GM18867 (cell line): Measurements from ENCODE around the gene LZTFL1.

ENCODE experiments used
- ATAC-seq: cut with Tn5 transposase; IDR thresholded peaks from one replicate; pipeline ENCODE4 v1.9.1; 2021; ENCODE audit warnings: mild to moderate bottlenecking, moderate library complexity; ENCODE audit not compliant: unreplicated experiment

LZTFL1 gene

GRCh38 chr3:45814322-45814721, 27.6 kb downstream of the LZTFL1 start:
- no peak for ATAC-seq

DNA sequence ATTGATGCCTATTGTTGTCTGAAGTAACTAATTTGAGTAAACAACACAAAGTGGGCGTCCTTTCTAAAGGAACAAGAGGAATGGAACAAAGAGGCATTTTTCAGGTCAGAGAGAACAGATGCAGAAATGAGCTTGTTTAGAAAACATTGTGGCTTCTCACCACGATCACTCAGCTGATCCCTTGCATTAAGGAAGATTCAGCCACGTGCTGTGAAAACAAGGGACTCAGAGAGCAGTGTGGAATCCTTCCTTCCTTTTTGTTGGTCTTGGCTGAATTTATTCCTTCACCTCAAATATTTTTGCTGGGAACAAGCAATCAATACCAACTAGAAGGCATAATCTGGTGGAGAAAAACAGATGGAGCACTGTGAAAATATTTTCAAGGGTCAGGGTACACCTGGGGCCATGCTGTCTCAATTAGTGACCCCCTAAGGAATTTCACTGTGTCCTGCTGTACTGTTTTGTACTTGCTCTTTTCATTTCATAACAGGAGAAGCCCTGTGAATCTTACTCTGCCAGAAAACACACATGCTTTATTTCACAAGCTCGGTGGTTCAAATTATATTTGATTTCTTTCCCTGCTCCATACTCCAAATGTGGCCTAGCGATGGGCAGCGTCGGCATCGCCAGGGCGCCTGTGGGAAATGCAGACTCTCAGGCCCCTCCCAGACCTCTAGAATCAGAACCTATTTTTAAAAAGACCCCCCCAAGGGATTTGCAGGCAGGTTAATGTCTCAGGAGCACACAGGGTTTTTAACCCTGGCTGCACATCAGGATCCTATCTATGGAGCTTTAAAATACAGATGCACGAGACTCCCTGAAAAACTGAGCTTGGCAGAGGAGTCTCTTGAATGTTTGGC, 34.0 kb downstream of the LZTFL1 start:
- ATAC-seq, result no peak

DNA sequence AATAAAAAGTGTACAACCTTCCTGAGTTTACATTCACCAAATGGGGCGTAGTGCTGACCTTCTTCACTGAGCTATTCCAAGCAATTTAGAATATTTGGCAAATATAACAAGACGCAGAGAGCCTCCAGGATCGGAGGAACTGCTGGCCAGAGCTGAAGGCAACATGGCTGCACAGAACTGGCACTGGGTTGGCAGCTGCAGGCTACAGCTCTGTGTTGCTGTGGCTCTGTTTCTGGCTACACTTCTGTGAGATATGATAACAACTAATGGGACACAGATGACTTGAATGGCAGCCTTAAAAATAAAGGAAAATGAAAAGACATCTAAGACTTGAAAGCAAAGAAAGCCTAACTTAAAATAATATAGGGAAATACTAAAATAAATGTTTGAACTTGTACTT, 34.8 kb downstream of the LZTFL1 start:
- no peak for ATAC-seq

DNA sequence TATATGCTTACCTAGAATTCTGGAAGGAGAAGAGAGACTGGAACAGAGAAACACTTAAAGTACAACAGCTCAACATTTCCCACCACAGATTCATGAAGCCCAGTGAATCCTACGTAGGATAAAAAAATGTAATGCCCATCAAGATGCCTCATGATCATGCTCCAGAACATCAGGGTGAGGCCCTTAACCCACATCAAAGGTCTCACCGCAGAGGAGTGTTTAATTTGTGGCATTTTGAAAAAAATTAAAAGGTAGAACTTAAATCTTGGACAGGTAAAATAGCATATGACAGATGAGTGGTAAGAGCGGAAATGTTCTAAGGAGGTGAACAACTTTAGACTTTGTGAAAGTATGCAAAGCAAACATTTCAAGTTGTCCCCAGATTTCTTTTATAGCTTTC, 35.8 kb downstream of the LZTFL1 start:
- no peak for ATAC-seq

DNA sequence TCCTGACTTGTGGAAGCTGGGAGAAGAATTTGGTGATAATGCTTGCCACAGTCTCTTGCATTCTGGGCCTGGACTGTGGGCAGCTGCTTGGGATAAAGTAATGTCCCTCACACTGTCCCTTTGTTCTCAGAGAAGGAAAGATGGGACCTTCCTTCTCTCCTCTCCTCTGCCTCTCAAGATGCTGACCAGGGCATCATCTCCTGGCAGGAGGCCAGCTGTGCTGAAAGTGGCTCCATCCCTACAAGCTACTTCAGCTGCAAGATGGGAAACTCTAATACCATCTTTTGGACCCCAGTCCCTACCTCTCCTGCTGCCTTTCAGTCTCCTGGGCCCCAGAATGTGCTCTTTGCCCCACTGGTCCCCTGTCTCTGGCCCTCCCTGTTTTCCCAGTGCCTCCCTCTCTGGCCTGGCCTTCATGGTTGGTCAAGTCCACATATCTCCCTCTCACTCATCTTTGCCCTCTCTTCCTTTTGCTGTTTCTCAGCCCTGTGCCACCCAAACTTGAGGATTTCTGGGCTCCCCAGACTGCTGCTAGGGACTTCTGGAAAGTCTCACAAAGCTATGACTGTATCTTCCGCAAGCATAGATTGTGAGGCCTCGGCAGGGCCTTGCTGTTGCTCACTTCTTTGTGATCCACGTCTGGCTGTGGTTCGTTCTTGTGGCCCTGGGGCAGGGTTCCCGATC, 38.5 kb downstream of the LZTFL1 start:
- ATAC-seq, result no peak

- ATAC-seq, result no peak
These were observed 39.8 kb downstream of the LZTFL1 start for GRCh38 chr3:45802146-45802545.

DNA sequence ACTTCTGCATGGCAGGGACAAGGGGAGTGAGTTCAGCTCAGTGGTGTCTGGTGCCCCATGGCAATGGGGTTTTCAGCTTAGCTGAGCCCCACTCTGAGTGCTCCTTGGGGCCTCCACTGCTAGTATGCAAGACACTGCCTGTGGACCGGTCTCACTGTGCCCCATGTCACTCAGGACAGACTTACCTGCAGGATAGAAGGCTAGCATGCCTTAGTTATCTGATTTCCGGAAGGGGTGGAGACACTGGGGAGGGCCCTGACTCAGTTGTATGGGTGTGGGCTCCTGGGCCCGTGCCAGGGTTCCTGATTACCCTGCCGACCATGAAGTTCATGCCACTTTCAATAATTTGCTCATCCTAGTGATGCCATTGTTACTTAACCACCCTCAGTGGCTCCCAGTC, 41.3 kb downstream of the LZTFL1 start:
- ATAC-seq, result no peak

DNA sequence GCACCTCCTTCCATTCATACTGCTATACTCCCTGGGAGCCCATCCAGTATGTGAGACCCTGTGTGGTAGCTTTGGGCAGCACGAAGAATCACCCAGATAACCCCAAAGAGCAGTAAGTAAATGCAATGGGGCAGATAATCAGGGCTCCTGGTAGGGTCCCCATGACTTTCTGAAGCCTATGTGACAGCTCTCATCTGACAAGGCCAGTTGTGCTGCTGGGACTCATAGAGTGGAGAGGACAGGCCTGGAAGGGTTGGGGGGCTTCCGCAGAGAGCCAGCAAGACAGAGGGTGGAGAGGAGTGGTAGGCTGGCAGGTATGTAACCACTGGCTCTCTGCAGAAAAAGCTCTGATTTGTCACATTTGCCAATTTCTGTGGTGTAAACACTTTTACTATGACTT, 42.3 kb downstream of the LZTFL1 start:
- ATAC-seq, result no peak

GRCh38 chr3:45798034-45798433, 43.9 kb downstream of the LZTFL1 start:
- no peak for ATAC-seq

DNA sequence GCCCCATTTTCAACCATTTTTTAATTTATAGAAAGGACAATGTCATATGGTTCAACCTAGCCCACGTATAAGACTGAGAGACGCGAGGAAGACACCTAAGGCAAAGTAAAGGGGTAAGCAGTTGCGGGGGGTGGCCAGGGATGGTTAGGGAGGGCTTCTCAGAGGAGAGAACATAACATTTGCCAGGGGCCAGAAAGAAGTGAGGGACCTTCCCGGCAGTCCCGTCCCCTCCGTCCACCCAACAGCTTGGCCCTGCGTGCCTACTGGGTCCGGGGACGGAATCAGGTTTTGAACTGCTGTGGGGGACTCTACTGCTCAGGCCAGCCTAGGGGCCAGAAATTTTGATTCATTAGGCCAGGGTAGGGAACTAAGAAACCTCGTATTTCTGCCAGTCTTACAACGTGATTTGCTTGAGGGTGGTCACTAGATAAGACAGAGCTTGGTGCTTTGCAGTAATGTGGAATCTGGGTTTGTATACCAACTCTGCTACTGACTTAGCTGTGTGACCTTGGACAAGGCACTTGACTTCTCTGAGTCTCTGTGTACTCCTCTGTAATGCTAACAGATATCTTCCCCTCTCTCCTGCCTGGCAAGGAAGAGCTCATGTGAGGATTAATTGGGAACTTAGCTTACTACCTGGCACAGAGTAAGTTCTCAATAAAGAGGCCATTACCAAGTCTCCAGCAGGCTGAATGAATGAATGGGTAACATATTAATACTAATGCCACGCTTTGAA, 44.8 kb downstream of the LZTFL1 start:
- ATAC-seq, result no peak

GRCh38 chr3:45795882-45796765, 45.8 kb downstream of the LZTFL1 start, which contains the start of gene SLC6A20:
Gene SLC6A20, minus strand, starts transcription at chr3:45796536. Its CDS starts 117 bp downstream, at chr3:45796419.
- ATAC-seq, result no peak

- ATAC-seq, result no peak
These were observed 46.4 kb downstream of the LZTFL1 start for GRCh38 chr3:45795509-45795881.

DNA sequence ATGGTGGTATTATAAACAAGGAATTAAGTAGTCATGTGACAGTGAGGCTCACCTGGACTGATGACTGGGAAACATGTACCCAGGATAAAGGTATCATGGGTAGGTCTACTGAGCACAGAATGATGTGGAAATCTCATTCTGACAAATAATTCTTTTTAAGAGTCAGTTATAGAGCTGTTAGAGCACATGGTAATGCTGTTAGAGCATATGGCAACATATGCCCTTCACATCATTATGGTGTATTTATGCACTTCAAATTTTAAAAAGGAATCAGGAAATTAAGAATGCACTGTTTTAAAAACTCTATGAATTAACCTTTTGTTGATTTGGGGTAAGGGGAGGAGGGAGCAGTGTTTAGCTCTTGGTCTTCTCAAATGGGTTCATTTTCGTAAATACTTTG, 47.3 kb downstream of the LZTFL1 start:
- ATAC-seq, result no peak

GRCh38 chr3:45794177-45794560, 47.8 kb downstream of the LZTFL1 start:
- no peak for ATAC-seq

- ATAC-seq, result no peak
These were observed 48.3 kb downstream of the LZTFL1 start for GRCh38 chr3:45793482-45794176.

- no peak for ATAC-seq
These were observed 49.3 kb downstream of the LZTFL1 start for GRCh38 chr3:45792516-45793172.

GRCh38 chr3:45792036-45792435, 49.9 kb downstream of the LZTFL1 start:
- ATAC-seq, result no peak

GRCh38 chr3:45790596-45790995, 51.3 kb downstream of the LZTFL1 start:
- no peak for ATAC-seq

DNA sequence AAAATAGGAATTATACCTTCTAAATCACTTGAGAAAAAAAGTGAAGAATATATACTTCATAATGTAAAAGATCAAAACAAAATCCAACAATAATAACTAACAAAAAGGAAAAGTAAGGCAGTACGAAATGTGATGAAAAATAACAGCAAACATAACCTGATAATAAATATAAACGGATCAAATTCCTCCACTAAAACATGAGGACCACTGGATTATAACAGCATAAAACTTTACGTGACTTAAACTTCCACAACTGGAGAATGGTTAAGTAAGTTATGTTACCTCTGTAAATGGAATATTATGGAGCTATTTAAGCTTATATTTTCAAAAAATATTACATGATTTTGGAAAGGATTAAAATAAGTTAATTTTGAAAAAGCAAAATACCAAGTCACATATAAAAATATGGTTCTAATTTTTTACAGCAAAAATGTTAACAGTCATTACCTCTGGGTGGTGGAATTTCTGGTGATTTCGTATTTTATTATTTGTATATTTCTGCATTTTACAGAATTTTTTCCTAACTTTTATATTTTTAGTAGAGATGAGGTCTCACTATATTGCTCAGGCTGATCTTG, 52.6 kb downstream of the LZTFL1 start:
- no peak for ATAC-seq
